SK-N-MC (cell line): Measurements from ENCODE around the gene MAP1B.

Experiments used
- EZH2 ChIP-seq: fragments of 200-600 bp; sonication (generic); IDR thresholded peaks from one replicate; pipeline ENCODE4 v1.6.1; 2017; ENCODE audit warnings: antibody characterized with exemption
- FOXP2 ChIP-seq: optimal IDR thresholded peaks from 2 replicates; pipeline ENCODE3; 2011; ENCODE audit warnings: mild to moderate bottlenecking, moderate library complexity; ENCODE audit not compliant: insufficient read depth; ENCODE audit errors: extremely low read length, control extremely low read depth
- POLR2AphosphoS5 ChIP-seq: IDR thresholded peaks from 2 replicates; pipeline ENCODE4 v1.6.1; 2012; ENCODE audit warnings: mild to moderate bottlenecking, low read depth, low read length, borderline replicate concordance

DNA sequence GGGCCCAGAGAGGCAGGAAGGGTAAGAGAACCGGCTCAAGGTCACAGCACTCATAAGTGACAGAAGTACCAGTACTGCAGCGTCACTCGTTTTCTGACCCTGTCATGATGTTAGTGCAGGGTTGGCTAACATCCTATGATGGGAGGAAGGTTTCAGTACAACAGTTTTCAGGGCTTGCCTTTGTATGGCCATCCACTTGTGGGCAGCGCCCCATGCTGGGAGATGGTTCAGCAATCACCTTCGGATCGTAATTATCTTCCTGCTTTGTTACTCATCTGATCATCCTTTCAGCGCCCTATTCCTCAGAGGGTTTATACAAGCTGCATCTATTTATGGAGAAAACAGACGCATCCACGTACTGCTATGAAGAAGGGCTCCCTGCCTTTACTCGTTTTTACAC is 2.4 kb downstream of the MAP1B start:
- TF ChIP-seq POLR2AphosphoS5: no peak
- no peak for TF ChIP-seq EZH2
- no peak for TF ChIP-seq FOXP2
